Measurements from ENCODE around the gene FAM53A.
A peak's percentile ranks its signal among the peaks of the same experiment; 100 is the strongest.

The FAM53A gene

DNA sequence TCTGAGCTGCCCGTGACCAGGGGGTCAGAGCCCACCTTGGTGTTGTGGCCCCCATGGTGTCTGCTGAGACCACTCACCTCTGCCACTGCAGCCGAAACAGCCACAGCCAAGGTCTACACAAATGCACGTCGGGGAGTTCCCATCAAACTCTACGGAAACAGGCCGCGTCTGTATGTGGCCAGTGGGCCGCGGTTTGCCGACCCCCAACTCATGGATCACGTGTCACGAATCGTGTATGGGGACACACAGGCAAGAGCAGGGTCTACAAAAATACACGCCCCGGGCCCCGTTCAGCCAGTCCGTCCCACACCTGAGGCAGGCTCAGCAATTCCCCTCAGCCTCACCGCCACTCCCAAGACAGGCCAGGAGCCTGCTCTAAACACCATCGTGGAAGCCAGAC is 53.8 kb downstream of the FAM53A start:
- TF ChIP-seq, protein P1, sequence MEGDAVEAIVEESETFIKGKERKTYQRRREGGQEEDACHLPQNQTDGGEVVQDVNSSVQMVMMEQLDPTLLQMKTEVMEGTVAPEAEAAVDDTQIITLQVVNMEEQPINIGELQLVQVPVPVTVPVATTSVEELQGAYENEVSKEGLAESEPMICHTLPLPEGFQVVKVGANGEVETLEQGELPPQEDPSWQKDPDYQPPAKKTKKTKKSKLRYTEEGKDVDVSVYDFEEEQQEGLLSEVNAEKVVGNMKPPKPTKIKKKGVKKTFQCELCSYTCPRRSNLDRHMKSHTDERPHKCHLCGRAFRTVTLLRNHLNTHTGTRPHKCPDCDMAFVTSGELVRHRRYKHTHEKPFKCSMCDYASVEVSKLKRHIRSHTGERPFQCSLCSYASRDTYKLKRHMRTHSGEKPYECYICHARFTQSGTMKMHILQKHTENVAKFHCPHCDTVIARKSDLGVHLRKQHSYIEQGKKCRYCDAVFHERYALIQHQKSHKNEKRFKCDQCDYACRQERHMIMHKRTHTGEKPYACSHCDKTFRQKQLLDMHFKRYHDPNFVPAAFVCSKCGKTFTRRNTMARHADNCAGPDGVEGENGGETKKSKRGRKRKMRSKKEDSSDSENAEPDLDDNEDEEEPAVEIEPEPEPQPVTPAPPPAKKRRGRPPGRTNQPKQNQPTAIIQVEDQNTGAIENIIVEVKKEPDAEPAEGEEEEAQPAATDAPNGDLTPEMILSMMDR (IDR thresholded peaks at IDR 0.05; ENCODE audit: insufficient read depth, low read length, poor library complexity, severe bottlenecking) = no peak
- Histone ChIP-seq H3K27me3 (replicated peaks; ENCODE audit: control insufficient read depth, insufficient read depth, low read length) (no peaks in the 10 kb centered on the region; the same call in 1 of the 2 replicates), H3K36me3 (ENCODE audit: control insufficient read depth, insufficient read depth, low read length) (no peaks in the 10 kb centered on the region), H3K4me3 (replicated peaks; ENCODE audit: low read depth, low read length) (no peak overlapping the region)
- DNase-seq (ENCODE audit: extremely low read depth, insufficient read length) = no peak

DNA sequence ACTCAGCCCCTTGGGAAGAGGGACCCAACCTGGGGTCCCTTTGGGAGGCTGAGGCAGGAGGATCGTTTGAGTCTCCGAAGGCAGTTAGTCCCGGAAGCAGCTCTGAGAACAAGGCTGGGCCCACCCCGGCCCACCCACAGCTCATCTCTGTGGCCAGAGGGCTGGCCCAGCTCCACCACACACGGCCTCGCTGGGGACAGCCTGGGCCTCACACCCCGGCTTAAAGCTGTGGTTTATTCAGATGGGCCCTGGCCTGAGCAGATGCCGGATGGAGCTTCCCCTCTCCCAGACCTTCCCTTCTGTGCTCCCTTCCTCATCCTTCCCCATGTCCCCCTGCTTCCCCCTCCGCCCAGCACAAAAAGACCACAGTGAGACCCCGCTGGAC is 54.4 kb downstream of the FAM53A start:
- Histone ChIP-seq H3K36me3 (ENCODE audit: control insufficient read depth, insufficient read depth, low read length) (no peaks in the 10 kb centered on the region), H3K4me3 (replicated peaks; ENCODE audit: low read depth, low read length) (no peak overlapping the region), H3K27me3 (replicated peaks; ENCODE audit: control insufficient read depth, insufficient read depth, low read length) (no peaks in the 10 kb centered on the region; the same call in 1 of the 2 replicates)
- no peak for DNase-seq (ENCODE audit: extremely low read depth, insufficient read length)
- TF ChIP-seq, protein P1 (IDR thresholded peaks at IDR 0.05; ENCODE audit: insufficient read depth, low read length, poor library complexity, severe bottlenecking) = no peak

DNA sequence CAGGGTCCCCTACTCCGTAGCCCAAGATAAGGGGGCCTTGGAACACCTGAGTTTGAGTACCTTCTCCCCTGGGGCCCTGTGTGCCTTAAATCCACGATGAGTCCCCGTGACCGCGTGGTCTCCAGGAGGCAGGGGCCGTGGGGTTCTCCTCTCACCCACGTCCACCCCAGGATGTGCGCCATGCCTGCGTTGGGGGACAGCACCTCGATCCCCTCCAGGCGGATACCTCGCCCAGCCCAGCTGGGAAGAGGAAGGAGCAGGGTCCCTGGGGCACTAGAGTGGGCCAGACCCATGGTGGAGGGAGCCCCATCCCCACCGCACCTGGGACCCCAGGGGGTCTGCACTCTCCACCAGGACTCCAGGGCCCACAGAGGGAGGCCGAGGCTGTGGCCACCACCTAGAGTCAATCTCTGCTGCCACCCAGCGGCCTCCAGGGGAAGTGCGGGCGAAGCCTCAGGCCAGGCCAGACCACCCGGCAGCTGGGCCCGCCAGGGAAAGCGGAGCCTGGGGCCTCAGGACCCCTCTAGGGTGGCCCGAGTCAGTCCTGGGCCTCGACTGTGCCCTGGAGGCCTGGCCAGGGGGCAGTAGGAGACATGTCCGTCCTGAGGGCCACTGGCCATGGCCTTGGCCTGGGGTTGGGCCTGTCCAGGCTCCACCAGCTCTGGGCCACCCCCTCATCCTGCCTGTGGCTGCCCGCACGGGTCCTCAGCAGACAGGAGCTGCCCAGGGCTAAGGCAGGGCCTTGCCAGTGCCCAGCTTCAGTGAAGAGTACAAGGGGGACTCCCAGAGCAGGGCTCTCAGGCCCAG is 55.0 kb downstream of the FAM53A start:
- TF ChIP-seq, protein P1 (IDR thresholded peaks at IDR 0.05; ENCODE audit: insufficient read depth, low read length, poor library complexity, severe bottlenecking) = peak; percentile 97
- no peak overlapping the region for H3K4me3 ChIP-seq (replicated peaks; ENCODE audit: low read depth, low read length)
- no peaks in the 10 kb centered on the region; the same call in 1 of the 2 replicates for H3K27me3 ChIP-seq (replicated peaks; ENCODE audit: control insufficient read depth, insufficient read depth, low read length)
- peak; percentile 35 for DNase-seq (ENCODE audit: extremely low read depth, insufficient read length)
- H3K36me3 ChIP-seq (ENCODE audit: control insufficient read depth, insufficient read depth, low read length) = no peaks in the 10 kb centered on the region

DNA sequence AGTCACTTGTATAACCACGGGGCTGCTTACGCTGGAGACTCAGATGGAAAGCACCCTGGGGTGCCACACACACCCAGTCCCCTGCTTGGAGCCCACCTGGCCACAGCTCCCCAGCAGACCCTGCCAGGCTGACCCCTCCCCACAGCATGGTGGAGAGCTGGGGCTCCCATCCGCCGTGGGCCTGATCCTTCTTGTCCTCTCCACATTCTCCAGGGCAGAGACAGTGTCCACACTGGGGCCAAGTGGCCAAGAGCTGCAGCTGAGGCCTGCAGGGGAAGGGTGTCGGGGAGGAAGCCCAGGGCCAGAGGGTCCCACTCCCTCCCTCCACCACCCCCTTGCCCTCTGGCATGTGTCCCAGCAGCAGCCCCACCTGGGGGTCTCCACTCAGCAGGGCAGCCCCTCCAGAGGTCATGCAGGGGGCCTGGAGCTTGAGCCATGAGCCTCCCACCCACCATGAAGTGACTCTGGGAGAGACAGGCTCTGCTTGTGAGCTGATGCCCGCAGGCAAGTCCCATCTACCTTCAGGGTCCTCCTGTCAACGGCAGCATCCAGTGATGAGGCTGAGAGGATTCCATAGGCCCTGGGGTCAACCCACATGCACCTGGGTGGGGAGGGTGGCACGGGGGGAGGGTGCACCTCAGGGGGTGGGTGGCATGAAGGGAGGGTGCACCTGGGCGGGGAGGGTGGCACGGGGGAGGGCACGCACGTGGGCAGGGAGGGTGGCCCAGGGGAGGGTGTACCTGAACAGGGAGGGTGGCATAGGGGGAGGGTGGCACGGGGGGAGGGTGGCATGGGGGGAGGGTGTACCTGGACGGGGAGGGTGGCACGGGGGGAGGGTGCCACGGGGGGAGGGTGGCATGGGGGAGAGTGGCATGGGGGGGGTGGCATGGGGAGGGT is 56.4 kb downstream of the FAM53A start:
- DNase-seq (ENCODE audit: extremely low read depth, insufficient read length) = no peak
- TF ChIP-seq, protein P1 (IDR thresholded peaks at IDR 0.05; ENCODE audit: insufficient read depth, low read length, poor library complexity, severe bottlenecking) = no peak
- no peaks in the 10 kb centered on the region for H3K36me3 ChIP-seq (ENCODE audit: control insufficient read depth, insufficient read depth, low read length)

DNA sequence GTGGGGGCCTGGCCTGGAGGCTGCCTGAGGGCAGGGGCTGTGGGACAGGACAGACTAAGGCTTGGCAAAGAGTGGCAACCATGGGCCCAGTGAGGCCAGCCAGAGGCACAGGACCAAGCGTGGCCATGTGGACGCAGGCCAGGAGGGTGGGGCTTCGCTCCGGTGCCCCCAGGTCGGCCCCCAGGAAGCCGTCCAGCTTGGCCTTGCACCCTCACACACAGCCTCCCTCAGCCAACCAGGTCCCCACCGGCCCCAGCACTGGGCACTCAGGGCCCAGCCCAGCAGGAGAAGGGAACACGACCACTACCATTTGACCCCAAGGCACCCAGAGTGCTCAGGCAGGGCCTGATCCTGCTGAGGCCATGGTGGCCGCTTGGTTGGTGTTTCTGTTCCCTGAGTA is 57.2 kb downstream of the FAM53A start:
- Histone ChIP-seq H3K36me3 (ENCODE audit: control insufficient read depth, insufficient read depth, low read length) (no peaks in the 10 kb centered on the region), H3K4me3 (replicated peaks; ENCODE audit: low read depth, low read length) (no peak overlapping the region), H3K27me3 (replicated peaks; ENCODE audit: control insufficient read depth, insufficient read depth, low read length) (no peaks in the 10 kb centered on the region)
- TF ChIP-seq, protein P1 (IDR thresholded peaks at IDR 0.05; ENCODE audit: insufficient read depth, low read length, poor library complexity, severe bottlenecking) = no peak
- no peak for DNase-seq (ENCODE audit: extremely low read depth, insufficient read length)

More for the DNA sequence above, 56.4 kb downstream of the FAM53A start:
- Histone ChIP-seq H3K4me3 (replicated peaks; ENCODE audit: low read depth, low read length) (no peak overlapping the region), H3K27me3 (replicated peaks; ENCODE audit: control insufficient read depth, insufficient read depth, low read length) (no peaks in the 10 kb centered on the region)
